Activated CD8-positive, alpha-beta memory T cell treated with anti-CD3 and anti-CD28 coated beads, Interleukin-2, amount 10 ng/mL, durations not matched to agents 7 days and 5 days (primary cell): ENCODE results near the gene SDCCAG8. TPM values are rescaled to one million over a fixed set of nuclear protein-coding genes. Genes with fewer than 3 reads are reported as not detected.

Source experiments
- ATAC-seq: fragments of 150-1000 bp; cut with Tn5 transposase; one replicate; pipeline ENCODE4 v1.10.0; 2021; ENCODE audit warnings: moderate library complexity
- CTCF ChIA-PET: fragments of 350-600 bp; sonication (Branson Sonifier 250); formaldehyde crosslinking; loops from one replicate; lab custom pipeline; 2021; ENCODE audit warnings: antibody characterized with exemption; lab: Charles Lee
- DNase-seq: peaks from one replicate; pipeline ENCODE4 v3.0.0-alpha.2; 2020
- H3K27ac Mint-ChIP-seq: one replicate; pipeline ENCODE4 v1.8.0; 2021; ENCODE audit warnings: mild to moderate bottlenecking, mixed read lengths
- H3K27me3 Mint-ChIP-seq: one replicate; pipeline ENCODE4 v1.8.0; 2021; ENCODE audit warnings: mixed read lengths
- H3K36me3 Mint-ChIP-seq: one replicate; pipeline ENCODE4 v1.8.0; 2021; ENCODE audit warnings: mild to moderate bottlenecking, mixed read lengths
- H3K4me1 Mint-ChIP-seq: one replicate; pipeline ENCODE4 v1.8.0; 2021; ENCODE audit warnings: mixed read lengths
- H3K4me3 Mint-ChIP-seq: one replicate; pipeline ENCODE4 v1.8.0; 2021; ENCODE audit warnings: mild to moderate bottlenecking, moderate library complexity, mixed read lengths
- H3K9me3 Mint-ChIP-seq: one replicate; pipeline ENCODE4 v1.8.0; 2022; ENCODE audit warnings: low read depth, mixed read lengths
- total RNA-seq, 2 experiments: library from RNA; stranded (reverse); gene quantifications; one replicate each; pipeline ENCODE4 v1.2.3, GENCODE V29; 2021

The SDCCAG8 gene
- total RNA-seq, 2 experiments from 2014 or later, result 14.9 to 27.1 TPM

- no peaks in the 10 kb centered on the region for H3K4me1 Mint-ChIP-seq
- DNase-seq (no peak), ATAC-seq (no peak)
- H3K36me3 Mint-ChIP-seq, result no peaks in the 10 kb centered on the region
- H3K27ac Mint-ChIP-seq, result no peak overlapping the region
- H3K27me3 Mint-ChIP-seq, result no peaks in the 10 kb centered on the region
- CTCF ChIA-PET, result no interaction called here
- no peak overlapping the region for H3K4me3 Mint-ChIP-seq
- H3K9me3 Mint-ChIP-seq, result no peaks in the 10 kb centered on the region
Observed at GRCh38 chr1:243396424-243396823, 140.6 kb downstream of the SDCCAG8 start.

GRCh38 chr1:243396876-243397275 is 141.0 kb downstream of the SDCCAG8 start:
- no peak for ATAC-seq
- CTCF ChIA-PET, result no interaction called here
- DNase-seq, result no peak
- Mint-ChIP-seq H3K36me3 (no peaks in the 10 kb centered on the region), H3K4me3 (no peak overlapping the region), H3K27me3 (no peaks in the 10 kb centered on the region), H3K27ac (no peak overlapping the region), H3K9me3 (no peaks in the 10 kb centered on the region), H3K4me1 (no peaks in the 10 kb centered on the region)

- ATAC-seq, result no peak
- Mint-ChIP-seq H3K4me1 (no peaks in the 10 kb centered on the region), H3K4me3 (no peak overlapping the region)
Observed at GRCh38 chr1:243397613-243398321, 141.9 kb downstream of the SDCCAG8 start.

GRCh38 chr1:243399561-243400155 is 143.8 kb downstream of the SDCCAG8 start:
- CTCF ChIA-PET, result interaction anchor here (1.0 to 1.3 kb wide), 2 partner anchors 11 to 56 kb away, joined by 3 to 4 read pairs; no protein-coding TSS in a partner anchor
- DNase-seq (no peak), ATAC-seq (no peak)
- no peaks in the 10 kb centered on the region for H3K36me3 Mint-ChIP-seq
- H3K4me1 Mint-ChIP-seq, result no peaks in the 10 kb centered on the region
- H3K27me3 Mint-ChIP-seq, result no peaks in the 10 kb centered on the region
- no peak overlapping the region for H3K27ac Mint-ChIP-seq
- H3K9me3 Mint-ChIP-seq, result no peaks in the 10 kb centered on the region
- no peak overlapping the region for H3K4me3 Mint-ChIP-seq

More at GRCh38 chr1:243397613-243398321, 141.9 kb downstream of the SDCCAG8 start:
- Mint-ChIP-seq H3K27ac (no peak overlapping the region), H3K36me3 (no peaks in the 10 kb centered on the region), H3K9me3 (no peaks in the 10 kb centered on the region), H3K27me3 (no peaks in the 10 kb centered on the region)
- no peak for DNase-seq
- CTCF ChIA-PET, result no interaction called here

- Mint-ChIP-seq H3K9me3 (no peaks in the 10 kb centered on the region), H3K27me3 (no peaks in the 10 kb centered on the region), H3K4me3 (no peak overlapping the region), H3K4me1 (peaks cover 8% of the 10 kb centered on the region), H3K36me3 (no peaks in the 10 kb centered on the region), H3K27ac (no peak overlapping the region)
- no peak for DNase-seq
- CTCF ChIA-PET, result no interaction called here
- ATAC-seq, result no peak
Observed at GRCh38 chr1:243402868-243403267, 147.0 kb downstream of the SDCCAG8 start.

- ATAC-seq, result no peak
- Mint-ChIP-seq H3K9me3 (no peaks in the 10 kb centered on the region), H3K4me3 (no peak overlapping the region), H3K27ac (no peak overlapping the region), H3K4me1 (peaks cover 12% of the 10 kb centered on the region), H3K36me3 (no peaks in the 10 kb centered on the region), H3K27me3 (no peaks in the 10 kb centered on the region)
- CTCF ChIA-PET, result no interaction called here
- DNase-seq, result no peak
Observed at GRCh38 chr1:243406424-243406823, 150.6 kb downstream of the SDCCAG8 start.

GRCh38 chr1:243407284-243408018 is 151.6 kb downstream of the SDCCAG8 start:
- H3K27me3 Mint-ChIP-seq, result no peaks in the 10 kb centered on the region
- DNase-seq (no peak), ATAC-seq (no peak)
- no peak overlapping the region for H3K27ac Mint-ChIP-seq
- CTCF ChIA-PET, result interaction anchor here (0.7 to 2.0 kb wide), 2 partner anchors 14 to 64 kb away, joined by 3 to 5 read pairs; no protein-coding TSS in a partner anchor
- H3K36me3 Mint-ChIP-seq, result no peaks in the 10 kb centered on the region
- no peaks in the 10 kb centered on the region for H3K9me3 Mint-ChIP-seq
- H3K4me1 Mint-ChIP-seq, result peaks cover 12% of the 10 kb centered on the region
- no peak overlapping the region for H3K4me3 Mint-ChIP-seq

GRCh38 chr1:243408479-243408878 is 152.6 kb downstream of the SDCCAG8 start:
- no peaks in the 10 kb centered on the region for H3K27me3 Mint-ChIP-seq
- no peaks in the 10 kb centered on the region for H3K36me3 Mint-ChIP-seq
- no peak overlapping the region for H3K27ac Mint-ChIP-seq
- H3K9me3 Mint-ChIP-seq, result no peaks in the 10 kb centered on the region
- no peak overlapping the region for H3K4me3 Mint-ChIP-seq
- ATAC-seq (no peak), DNase-seq (no peak)
- peaks cover 12% of the 10 kb centered on the region for H3K4me1 Mint-ChIP-seq
- CTCF ChIA-PET, result interaction anchor here (2.0 to 3.6 kb wide), 2 partner anchors 13 to 65 kb away, joined by 5 to 18 read pairs; no protein-coding TSS in a partner anchor

- H3K27ac Mint-ChIP-seq, result no peak overlapping the region
- DNase-seq (no peak), ATAC-seq (peak; percentile 33)
- CTCF ChIA-PET, result interaction anchor here (0.6 to 3.6 kb wide), 4 partner anchors 12 to 66 kb away, joined by 3 to 18 read pairs (median 4); no protein-coding TSS in a partner anchor
- H3K4me3 Mint-ChIP-seq, result no peak overlapping the region
- H3K27me3 Mint-ChIP-seq, result no peaks in the 10 kb centered on the region
- peaks cover 18% of the 10 kb centered on the region for H3K4me1 Mint-ChIP-seq
- no peaks in the 10 kb centered on the region for H3K9me3 Mint-ChIP-seq
- H3K36me3 Mint-ChIP-seq, result no peaks in the 10 kb centered on the region
Observed at GRCh38 chr1:243409284-243409683, 153.4 kb downstream of the SDCCAG8 start.

GRCh38 chr1:243411472-243411871 is 155.6 kb downstream of the SDCCAG8 start:
- Mint-ChIP-seq H3K9me3 (no peaks in the 10 kb centered on the region), H3K4me3 (no peak overlapping the region), H3K4me1 (peaks cover 30% of the 10 kb centered on the region), H3K36me3 (peaks cover 2% of the 10 kb centered on the region), H3K27ac (no peak overlapping the region), H3K27me3 (no peaks in the 10 kb centered on the region)
- ATAC-seq (no peak), DNase-seq (no peak)
- CTCF ChIA-PET, result interaction anchor here (3.6 kb wide), 1 partner anchor 68 kb away, joined by 18 read pairs; no protein-coding TSS in a partner anchor

- Mint-ChIP-seq H3K4me3 (no peak overlapping the region), H3K4me1 (peaks cover 31% of the 10 kb centered on the region), H3K27me3 (no peaks in the 10 kb centered on the region), H3K9me3 (no peaks in the 10 kb centered on the region), H3K36me3 (peaks cover 4% of the 10 kb centered on the region), H3K27ac (no peak overlapping the region)
- DNase-seq, result no peak
- no peak for ATAC-seq
- CTCF ChIA-PET, result interaction anchor here (1.5 kb wide), 1 partner anchor 69 kb away, joined by 3 read pairs; no protein-coding TSS in a partner anchor
Observed at GRCh38 chr1:243413431-243414151, 157.8 kb downstream of the SDCCAG8 start.

GRCh38 chr1:243414152-243414494 is 158.3 kb downstream of the SDCCAG8 start:
- H3K4me1 Mint-ChIP-seq, result peaks cover 36% of the 10 kb centered on the region
- no peaks in the 10 kb centered on the region for H3K9me3 Mint-ChIP-seq
- ATAC-seq (no peak), DNase-seq (no peak)
- H3K4me3 Mint-ChIP-seq, result no peak overlapping the region
- H3K27me3 Mint-ChIP-seq, result no peaks in the 10 kb centered on the region
- CTCF ChIA-PET, result interaction anchor here (1.5 kb wide), 1 partner anchor 70 kb away, joined by 3 read pairs; no protein-coding TSS in a partner anchor
- H3K36me3 Mint-ChIP-seq, result peaks cover 9% of the 10 kb centered on the region
- no peak overlapping the region for H3K27ac Mint-ChIP-seq
